HG03097 (cell line): ENCODE data around the gene TINCR.
"Not testable (repeated sequence)": the region's sequence is repeated elsewhere in the genome, so short reads cannot be mapped to it uniquely, and the experiment has no call there.

Experiments used
- ATAC-seq: cut with Tn5 transposase; IDR thresholded peaks from one replicate; pipeline ENCODE4 v1.9.1; 2021; ENCODE audit not compliant: unreplicated experiment, low FRiP score

Gene TINCR

DNA sequence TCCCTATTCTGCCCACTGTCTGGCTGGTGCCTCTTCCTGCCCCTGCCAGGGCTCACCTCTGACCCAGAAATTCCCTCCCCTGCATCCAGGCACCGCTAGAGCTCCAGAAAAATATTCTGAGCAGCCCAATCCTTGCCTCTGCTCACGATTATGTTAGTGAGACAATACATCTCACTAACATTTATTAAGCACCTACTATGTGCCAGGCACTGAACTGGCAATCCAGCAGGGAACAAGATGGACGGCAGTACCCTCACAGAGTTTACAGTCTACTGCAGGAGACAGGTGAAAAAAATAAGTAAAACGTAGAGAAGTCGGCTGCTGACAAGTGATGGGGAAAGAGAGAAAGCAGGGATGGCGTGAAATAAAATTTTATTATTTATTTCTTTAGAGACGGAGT is 5.5 kb downstream of the TINCR start:
- ATAC-seq = no peak

DNA sequence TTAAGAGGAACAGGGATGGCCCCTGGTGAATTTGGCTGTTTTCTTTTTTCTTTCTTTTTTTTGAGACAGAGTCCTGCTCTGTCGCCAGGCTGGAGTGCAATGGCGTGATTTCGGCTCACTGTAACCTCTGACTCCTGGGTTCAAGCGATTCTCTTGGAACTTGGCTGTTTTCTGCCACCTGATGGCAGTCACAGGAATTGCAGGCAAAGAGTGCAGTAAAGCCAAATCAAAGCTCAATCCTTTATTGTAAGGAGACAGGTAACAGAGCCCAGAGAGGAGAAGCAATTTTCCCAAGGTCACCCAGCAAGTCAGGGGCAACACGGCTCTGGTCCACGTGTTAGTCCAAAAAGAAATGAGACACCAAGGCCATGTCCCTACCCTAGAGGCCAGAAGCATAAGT is 6.2 kb downstream of the TINCR start:
- ATAC-seq = no peak

DNA sequence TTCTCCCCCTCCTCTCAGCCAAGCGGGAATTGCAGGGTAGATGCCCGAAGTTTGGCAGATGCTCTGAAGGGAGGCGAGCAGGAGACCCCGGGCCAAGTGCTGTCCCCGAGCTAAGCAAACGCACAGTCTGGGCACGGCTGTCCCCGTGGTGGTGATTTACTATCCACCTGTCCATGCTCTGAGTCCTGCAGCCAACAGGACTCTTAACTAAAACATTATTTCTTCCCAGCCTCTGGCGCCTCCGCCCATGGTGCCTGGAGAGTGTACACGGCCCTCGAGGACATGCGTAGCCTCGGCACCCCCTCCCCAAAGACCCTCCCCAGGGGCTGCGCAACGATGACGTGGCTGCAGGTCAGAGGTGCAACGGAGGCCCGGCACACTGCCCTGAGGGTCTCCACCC is 7.6 kb downstream of the TINCR start:
- no peak for ATAC-seq

DNA sequence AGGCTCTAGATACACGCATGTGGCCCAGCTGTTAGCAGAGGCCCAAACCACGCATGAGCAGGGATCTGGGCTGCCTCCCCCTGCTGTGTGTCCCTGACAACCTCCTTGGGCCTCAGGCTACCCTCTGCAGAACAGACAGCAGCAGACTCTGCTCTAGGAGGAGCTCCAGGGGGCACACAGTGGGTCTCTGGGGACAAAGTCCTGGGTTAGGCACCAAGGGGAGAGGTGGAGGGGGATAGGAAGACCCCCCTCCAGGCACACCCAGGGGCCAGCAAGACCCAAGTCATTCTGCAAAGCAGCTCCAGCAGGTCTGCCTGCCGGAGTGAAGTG is 8.0 kb downstream of the TINCR start:
- ATAC-seq = no peak

DNA sequence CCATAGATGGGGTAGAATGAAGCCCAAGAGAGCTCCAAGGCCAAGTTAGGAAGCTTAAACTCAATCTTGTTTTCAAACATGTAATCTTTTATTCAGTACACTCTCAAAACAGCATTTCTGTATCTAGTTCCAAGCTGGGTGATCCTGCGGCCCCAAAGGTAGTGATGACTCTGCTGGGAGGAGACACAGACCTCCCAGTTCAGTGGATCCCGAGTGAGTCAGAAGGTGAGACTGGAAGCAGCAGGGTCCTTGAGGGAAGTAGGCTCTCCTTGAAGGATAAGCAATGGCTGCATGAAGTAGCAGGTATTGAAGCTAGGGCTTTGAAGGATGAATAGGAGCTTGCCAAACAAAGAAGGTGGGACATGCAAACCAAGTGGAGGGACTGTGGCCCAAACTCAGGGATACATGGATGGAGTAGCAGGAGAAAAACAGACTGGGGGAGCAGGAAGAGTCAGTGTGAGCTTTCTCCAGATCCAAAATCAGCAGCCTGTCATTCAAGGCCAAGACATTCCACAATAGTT is 9.6 kb downstream of the TINCR start:
- no peak for ATAC-seq

DNA sequence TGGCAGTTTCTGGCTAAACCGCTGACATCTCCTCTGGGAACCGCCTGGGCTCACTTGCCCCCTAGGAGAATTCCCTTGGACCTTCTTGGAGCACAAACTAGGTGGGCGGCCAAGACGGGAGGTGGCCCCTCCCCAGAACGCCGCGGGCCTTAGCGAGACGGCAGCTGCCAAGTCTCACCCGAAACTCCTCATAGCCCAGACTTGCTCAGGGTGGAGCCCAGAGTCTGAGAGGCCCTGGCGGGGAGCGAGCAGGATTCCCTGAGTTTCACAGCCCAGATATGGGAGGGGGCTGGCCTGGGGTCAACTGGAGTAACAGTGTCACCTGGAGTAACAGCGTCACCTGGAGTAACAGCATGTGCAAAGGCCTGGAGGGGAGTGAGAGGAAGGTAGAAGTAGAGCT is 10.1 kb downstream of the TINCR start:
- ATAC-seq = no peak

DNA sequence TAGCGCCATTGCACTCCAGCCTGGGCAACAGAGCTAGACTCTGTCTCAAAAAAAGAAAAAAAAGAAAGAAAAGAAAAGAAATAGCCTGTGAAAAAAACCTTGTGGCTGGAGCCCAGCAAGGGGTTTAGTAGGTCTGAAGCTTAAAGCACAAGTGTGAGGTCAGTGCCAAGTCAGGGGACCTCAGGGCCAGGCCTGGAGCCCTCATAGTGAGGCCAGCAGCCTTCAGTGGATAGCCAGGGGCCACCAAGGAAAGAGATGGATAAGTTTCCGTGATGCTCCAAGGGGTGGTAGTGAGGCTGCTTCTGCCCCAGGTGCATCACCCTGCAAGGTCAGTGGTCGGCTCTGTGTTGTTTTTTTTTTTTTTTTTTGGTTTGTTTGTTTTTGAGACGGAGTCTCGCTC is 12.9 kb downstream of the TINCR start:
- ATAC-seq = no peak

DNA sequence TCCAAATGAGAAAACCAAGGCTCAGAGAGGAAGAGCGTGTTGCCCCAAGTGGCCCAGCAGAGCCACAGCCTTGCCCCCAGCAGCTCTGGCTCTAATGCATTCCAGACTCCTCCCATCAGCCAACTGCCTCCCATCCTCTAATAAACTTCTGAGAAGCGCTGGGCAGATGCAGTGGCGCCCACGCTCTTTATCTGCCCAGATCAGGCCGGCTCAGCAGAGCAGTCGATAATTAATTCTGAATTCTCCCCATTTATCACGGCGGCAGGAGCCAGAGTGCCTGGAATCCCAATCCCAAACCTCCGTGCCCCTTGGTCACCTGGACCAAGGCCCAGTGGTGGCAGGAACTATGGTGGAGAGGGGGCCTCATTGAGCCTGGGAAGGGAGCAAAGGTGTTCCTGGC is 13.9 kb downstream of the TINCR start:
- no peak for ATAC-seq

DNA sequence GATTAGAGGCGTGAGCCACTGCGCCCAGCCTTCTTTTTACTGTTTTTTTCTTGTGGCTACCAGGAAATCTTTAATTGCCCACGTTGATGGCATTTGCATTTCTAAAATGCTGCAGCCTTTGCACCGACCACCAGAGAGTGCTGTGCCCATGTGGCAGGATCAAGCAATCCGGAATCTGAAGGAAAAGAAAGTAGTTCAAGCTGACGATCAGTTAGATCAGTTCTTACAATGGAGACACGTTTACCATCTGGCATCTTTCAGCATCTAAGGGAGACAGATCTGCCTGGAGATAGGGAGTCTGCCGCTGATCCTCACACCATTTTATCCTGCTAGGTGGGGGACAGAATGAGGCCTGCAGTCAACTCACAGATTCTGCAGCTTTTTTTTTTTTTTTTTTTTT is 19.9 kb downstream of the TINCR start:
- no peak for ATAC-seq

DNA sequence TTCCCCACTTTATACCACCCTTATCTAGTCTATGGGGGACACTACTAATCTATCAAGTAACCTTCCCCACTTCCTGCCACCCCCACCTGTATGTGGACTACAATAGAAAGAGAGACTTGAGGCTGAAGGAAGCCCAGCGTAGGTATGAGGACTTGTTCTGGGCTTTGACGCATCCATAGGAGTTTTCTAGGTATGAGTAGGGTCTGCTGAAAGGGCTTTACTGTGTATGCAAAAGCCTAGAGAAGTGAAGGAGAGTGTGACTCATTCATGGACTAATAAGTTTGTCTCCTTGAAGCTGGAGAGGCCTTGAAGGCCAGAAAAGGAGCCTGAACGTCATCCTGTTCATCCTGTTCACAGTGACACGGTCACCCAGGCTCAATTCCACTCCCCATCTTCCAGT is 21.8 kb downstream of the TINCR start:
- ATAC-seq = no peak

DNA sequence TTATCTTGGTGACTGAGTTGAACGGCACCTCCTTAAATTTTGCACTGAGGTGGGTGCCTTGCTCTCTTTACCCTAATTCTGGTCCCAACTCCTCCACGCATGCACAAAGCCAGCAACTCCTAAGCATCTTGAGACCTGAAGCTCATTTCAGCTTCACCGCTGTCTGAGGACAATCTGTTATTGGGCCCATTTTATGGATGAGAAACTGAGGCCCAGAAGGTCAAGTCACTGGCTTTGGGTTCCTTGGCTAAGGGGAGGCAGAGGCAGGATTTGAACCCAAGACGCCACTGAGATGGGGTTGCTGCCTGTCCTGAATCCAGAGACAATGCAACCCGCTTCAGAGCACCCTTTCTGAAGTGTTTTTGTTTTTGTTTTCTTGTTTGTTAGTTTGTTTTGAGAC is 22.7 kb downstream of the TINCR start:
- no peak for ATAC-seq

DNA sequence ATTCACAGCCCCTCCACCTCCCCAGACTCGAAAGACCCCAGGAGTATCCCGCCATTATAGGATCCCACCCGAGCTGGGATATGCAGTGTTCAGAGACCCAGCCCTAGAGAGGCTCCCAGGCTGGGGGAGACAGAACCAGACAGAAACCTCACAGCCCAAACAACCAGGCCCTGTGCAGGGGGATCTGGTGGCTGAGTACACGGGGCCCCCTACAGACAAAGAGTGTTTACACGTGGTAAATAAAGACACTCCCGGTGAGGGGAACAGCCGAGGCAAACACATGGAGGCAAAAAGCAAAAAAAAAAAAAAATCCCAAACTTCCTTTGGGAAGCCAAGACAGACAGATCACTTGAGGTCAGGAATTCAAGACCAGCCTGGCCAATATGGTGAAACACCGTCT is 25.1 kb downstream of the TINCR start:
- no peak for ATAC-seq

DNA sequence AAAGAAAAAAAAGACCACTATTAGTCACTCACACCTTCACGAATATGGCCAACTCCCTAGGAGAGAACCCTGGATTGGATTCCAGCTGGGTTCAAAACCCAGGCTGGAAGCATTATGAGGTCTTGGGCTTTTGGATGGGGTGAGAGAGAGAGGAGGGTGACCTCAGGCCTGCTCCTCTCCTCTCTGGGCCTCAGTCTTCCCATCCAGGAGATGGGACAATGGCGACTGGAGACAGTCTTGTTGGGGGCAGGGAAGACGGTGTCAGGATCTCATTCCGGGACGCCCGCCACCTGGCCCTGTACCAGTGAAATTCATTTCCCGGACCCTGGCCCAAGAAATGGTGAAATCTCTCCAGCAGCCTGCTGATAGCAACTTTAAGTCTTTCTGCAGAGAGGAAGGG is 26.3 kb downstream of the TINCR start:
- ATAC-seq = no peak

DNA sequence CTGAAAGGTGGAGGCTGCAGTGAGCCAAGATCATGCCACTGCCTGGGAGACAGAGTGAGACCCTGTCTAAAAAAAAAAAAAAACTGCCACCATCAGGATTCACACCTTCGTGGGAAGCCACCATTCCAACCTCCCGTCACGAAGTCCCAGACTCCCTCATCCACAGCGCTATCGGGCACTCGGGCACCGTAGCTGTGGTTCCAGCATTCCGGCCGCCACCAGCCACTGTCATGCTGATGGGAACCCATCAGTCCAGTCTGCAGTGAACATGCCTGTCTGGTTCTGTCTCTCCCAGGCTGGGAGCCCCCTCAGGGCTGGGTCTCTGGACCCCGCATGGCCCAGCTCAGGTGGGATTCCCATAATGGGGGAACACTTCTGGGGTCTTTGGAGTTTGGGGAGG is 27.5 kb downstream of the TINCR start:
- ATAC-seq = no peak

DNA sequence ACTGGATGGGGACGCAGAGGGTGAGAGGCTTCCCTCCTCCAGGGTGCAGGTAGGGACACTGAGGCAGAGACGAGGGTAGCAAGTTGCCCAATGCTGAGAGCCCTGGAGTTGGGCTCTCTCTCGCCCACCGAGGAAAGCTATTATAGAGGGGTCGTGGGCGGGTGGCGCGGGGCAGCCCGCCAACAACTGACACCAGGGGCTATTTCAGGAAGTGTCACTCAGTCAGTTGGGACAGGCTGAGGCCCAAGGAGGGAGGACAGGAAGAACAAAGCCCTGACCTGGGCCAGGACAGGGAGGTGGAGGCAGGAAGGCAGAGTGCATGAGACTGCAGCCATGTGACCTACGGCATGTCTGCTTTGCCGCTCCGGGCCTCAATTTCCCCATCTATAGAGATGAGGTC is 29.9 kb downstream of the TINCR start:
- no peak for ATAC-seq

DNA sequence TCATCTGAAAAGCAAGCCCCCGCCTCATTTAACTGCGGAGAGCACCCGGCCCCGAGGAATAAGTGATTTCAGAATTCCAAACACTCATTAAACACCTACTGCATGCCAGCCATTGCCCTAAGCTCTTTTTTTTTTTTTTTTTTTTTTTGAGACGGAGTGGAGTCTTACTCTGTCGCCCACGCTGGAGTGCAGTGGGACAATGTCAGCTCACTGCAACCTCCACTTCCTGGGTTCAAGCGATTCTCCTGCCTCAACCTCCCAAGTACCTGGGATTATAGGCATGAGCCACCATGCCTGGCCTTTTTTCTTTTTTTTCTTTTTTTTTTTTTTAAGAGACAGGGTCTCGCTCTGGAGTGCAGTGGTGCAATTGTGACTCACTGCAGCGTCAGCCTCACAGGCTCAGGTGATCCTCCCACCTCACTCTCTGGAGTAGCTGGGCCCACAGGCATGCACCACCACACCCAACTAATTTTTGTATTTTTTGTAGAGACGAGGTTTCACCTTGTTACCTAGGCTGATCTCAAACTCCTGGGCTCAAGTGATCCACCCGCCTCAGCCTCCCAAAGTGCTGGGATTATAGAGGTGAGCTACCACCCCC is 30.7 kb downstream of the TINCR start:
- ATAC-seq = not testable (repeated sequence)

DNA sequence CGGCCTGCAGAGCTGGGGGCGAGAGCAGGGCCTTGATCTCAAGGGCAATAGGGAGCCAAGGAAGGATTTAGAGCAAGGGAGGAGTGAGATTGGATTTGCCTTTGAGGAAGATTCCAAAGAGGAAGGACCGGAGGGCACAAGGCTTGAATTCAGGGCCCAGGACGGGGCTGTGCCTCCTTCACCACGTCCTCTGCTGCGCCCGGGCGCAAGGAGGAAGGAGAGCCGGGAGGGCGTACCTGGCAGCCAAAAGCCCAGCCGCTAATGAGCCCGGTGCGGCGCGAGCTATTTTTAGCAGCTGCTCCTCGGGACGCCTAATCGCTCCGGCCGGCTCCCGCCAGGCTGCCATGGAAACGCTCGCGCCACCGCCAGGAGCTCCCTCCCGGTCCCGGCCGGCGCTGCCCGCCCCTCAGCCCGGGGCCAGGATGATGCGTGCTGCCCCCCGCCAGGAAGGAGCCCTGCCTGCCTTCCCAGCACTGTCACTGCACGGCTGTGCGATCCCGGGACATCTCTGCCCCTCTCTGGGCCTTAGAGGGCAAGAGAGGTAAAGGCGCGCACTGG is 31.3 kb downstream of the TINCR start:
- no peak for ATAC-seq

DNA sequence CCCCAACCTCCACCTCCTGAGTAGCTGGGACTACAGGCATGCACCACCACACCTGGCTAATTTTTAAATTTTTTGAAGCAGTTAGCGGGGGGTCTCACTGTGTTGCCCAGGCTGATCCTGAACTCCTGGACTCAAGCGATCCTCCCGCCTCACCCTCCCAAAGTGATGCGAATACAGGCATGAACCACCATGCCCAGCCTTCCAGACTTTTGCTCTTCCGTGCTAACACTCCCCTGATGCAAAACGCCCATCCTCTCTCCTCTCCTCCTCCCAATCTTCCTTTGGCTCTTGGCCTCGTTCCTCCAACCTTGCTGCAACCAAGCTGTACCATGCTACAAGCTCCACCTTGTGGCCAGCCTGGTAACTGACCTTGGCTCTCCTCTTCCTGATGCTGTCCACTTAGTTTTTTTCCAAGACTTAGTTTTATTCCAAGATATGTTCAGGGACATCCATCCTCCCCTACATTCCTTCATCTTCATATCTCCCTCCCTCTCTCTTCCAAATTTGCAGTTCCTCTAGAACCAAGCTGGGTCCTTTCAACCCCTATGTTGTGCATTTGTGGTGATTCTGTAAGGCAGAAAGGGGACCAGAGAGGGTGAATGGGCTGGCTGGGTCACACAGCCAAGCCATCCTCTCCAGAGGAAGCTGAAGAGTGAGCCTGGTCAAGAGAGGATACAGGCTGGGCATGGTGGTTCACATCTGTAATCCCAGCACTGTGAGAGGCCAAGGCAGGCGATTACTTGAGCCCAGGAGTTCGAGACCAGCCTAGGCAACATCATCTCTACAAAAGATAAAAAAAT is 32.8 kb downstream of the TINCR start:
- ATAC-seq = no peak

DNA sequence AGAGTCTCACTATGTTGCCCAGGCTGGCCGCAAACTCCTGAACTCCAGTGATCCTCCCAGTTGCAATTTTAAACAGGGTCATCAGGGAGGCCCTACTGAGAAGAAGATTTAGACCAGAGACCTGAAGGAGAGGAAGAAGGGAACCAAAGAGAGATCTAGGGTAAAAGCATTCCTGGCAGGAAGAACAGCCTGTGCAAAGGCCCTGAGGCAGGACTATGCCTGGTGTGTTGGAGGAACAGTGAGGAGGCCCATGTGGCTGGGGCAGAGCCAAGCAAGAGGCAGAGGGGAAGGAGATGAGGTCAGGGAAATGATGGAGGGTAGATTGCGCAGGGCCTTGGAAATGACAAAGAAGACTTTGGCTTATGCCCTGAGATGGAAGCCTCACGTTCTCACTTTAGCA is 34.5 kb downstream of the TINCR start:
- no peak for ATAC-seq

DNA sequence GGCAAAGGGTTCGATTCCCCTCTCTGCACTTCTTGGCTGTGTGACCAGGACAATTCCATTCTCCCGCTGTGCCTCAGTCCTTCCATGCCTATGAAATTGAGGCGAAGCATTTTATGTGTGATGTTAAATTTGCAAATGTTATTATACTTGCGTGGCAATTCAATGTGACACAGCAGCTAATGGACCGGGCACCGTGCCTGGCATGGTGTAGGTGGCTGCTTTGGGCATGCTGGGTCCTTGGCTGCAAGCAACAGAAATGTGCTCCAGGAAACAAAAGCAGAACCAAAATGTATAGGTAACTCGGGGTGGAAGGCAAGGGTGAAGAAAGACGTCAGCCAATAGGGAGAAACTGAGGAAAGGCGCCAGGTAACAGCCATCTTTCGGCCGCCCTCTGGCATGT is 37.1 kb downstream of the TINCR start:
- ATAC-seq = no peak

DNA sequence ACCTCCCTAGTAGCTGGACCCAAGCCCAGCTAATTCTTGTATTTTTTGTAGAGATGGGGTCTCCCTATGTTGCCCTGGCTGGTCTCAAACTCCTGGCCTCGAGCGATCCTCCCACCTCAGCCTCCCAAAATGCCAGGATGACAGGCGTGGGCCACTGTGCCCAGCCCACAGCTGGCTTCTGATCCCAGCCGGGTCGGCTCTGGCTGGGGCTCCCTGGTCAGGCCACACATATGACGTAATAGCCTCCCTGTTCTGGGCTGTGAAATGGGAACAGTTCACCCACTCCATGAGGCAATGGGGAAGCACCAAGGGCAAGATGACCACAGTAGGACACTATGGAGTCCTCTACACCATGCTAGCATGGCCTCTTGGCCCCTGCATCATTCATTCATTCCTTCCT is 41.1 kb downstream of the TINCR start:
- ATAC-seq = no peak

DNA sequence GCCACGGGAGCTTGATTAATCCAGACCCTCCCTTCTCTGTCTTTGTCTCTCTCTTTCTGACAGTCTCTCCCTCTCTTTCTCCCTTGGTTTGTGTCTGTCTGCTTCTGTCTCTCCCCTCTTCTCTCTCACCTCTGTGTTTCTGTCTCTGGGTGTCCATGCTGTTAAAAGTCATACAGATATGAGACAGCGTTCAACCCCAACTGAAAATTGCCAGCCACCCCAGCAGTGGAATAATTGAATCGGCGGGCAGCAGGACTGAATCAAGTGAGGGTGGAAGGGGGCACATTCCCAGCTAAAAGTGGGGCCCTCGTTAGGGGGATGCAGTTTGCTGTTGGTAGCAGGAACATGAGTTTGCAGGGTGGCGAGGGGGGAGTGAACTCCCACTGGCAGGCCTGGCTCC is 43.7 kb downstream of the TINCR start:
- no peak for ATAC-seq
